Lower leg skin (tissue), 3 donors: ENCODE data around the gene KRTAP4-1.

ENCODE experiments used
- POLR2A ChIP-seq, 2 donors: fragments of 450-650 bp; IDR thresholded peaks; one replicate each; pipeline ENCODE4 v1.6.1; 2016 to 2017; ENCODE audit warnings: antibody characterized with exemption in 2 of 2, mild to moderate bottlenecking in 1 of 2, moderate library complexity in 1 of 2
- TF ChIP-seq, protein P1 (sequence below), 3 donors: fragments of 450-650 bp; IDR thresholded peaks; one replicate each; pipeline ENCODE4 v1.5.1; 2016; ENCODE audit warnings: antibody characterized with exemption in 3 of 3, mild to moderate bottlenecking in 3 of 3, moderate library complexity in 2 of 3

DNA sequence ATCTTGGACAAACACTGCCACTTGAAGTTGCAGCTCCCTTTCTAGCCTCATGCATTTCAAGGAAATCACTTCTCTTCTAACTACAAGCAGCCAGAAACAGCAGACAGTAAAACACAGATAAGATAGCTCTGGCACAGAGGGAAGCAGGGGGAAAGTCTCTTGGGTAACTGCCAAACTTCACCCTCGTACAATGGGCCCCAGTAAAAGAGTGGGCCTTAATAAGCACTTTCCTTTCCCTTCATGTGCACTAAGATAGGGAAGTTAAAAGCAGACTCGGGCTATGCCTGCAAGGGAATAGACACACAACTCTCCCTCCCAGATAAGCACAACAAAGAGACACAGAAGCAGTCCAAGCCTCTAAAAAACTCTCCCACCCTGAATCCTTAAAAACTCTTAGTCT lies 30.9 kb downstream of the KRTAP4-1 start:
- TF ChIP-seq, protein P1, sequence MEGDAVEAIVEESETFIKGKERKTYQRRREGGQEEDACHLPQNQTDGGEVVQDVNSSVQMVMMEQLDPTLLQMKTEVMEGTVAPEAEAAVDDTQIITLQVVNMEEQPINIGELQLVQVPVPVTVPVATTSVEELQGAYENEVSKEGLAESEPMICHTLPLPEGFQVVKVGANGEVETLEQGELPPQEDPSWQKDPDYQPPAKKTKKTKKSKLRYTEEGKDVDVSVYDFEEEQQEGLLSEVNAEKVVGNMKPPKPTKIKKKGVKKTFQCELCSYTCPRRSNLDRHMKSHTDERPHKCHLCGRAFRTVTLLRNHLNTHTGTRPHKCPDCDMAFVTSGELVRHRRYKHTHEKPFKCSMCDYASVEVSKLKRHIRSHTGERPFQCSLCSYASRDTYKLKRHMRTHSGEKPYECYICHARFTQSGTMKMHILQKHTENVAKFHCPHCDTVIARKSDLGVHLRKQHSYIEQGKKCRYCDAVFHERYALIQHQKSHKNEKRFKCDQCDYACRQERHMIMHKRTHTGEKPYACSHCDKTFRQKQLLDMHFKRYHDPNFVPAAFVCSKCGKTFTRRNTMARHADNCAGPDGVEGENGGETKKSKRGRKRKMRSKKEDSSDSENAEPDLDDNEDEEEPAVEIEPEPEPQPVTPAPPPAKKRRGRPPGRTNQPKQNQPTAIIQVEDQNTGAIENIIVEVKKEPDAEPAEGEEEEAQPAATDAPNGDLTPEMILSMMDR (IDR thresholded peaks at IDR 0.05) = no peak
- no peak for TF ChIP-seq POLR2A (IDR thresholded peaks at IDR 0.05)
